Raji (cell line): ENCODE measurements around the gene NUB1.

Source experiments
- POLR2A ChIP-seq: IDR thresholded peaks from 2 replicates; pipeline ENCODE4 v1.6.1; 2011; ENCODE audit warnings: low read depth, low read length, control low read depth; ENCODE audit not compliant: insufficient read depth

NUB1 gene

DNA sequence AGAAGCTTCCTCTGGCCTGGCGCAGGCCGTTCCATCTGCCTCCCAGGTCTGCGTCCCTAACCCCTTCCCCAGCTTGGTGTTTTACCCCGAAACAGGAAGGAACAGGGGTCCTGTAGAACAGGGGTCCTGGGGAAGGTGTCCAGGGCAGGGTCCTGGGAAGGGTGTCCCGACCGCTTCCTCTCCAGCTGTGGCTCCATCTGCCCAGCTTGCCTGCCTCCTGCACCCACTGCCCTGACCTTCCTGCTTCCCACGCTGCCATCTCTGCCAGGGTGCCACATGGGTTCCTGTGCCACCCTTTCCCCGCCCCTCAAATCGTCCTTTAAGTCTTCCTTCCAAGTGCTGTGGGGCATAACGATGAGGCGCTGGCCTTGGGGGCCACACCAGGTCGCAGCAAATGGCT, 35.8 kb downstream of the NUB1 start:
- TF ChIP-seq POLR2A, result no peak

DNA sequence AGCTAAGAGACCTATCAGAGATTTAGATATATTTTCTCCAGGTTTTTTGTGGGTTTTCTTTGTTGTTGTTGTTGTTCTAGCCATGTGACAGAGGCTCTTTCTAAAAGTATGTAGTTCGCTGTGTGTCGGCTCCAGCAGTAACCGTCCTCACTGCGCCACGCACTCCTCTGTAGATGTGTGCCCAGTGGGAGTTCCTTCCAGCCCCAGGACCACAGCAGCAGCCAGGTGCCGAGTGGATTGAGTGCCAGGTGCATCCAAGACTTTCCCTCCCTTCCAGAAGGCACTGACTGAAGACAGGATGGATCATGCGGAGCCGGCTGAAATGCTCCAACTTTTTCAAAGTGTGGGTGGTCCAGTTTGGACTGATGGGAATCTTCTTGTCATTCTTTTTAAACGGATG, 36.4 kb downstream of the NUB1 start:
- no peak for TF ChIP-seq POLR2A

DNA sequence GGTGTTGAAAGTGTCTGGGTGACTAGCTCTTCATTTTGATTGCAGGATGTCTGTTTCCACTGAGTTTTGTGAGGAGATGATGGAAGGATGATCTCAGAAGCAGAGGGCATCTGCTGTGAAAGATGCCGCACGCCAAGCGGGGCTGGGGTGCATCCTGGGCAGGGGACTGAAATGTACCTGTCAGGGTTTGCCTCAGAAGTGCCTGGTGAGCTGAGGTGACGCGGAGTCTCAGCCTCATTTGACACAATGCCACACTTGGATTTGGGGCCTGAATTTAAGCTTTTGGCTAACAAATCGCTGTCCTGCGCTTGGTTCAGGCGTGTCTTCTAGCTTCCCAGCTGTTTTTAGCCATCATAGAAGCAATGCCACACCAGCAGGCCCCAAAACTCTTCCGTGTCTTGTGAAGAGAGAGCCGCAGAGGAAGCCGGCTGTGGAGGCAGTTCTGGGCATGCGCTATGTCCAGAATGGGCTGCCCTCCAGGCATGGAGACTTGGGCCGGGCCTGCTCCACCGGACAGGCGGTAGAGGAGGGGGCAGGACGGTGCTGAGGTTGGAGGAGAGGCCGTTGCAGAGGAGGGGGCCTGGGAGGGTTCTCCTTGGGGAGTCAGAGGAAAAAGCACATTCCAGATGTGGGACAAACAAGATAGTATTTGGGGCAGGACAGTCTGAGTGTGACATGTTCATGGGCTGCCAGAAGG, 37.0 kb downstream of the NUB1 start:
- TF ChIP-seq POLR2A, result no peak

- TF ChIP-seq POLR2A, result no peak
These were observed 37.5 kb downstream of the NUB1 start for GRCh38 chr7:151379193-151379520.

- no peak for TF ChIP-seq POLR2A
These were observed 38.1 kb downstream of the NUB1 start for GRCh38 chr7:151379534-151380198.

DNA sequence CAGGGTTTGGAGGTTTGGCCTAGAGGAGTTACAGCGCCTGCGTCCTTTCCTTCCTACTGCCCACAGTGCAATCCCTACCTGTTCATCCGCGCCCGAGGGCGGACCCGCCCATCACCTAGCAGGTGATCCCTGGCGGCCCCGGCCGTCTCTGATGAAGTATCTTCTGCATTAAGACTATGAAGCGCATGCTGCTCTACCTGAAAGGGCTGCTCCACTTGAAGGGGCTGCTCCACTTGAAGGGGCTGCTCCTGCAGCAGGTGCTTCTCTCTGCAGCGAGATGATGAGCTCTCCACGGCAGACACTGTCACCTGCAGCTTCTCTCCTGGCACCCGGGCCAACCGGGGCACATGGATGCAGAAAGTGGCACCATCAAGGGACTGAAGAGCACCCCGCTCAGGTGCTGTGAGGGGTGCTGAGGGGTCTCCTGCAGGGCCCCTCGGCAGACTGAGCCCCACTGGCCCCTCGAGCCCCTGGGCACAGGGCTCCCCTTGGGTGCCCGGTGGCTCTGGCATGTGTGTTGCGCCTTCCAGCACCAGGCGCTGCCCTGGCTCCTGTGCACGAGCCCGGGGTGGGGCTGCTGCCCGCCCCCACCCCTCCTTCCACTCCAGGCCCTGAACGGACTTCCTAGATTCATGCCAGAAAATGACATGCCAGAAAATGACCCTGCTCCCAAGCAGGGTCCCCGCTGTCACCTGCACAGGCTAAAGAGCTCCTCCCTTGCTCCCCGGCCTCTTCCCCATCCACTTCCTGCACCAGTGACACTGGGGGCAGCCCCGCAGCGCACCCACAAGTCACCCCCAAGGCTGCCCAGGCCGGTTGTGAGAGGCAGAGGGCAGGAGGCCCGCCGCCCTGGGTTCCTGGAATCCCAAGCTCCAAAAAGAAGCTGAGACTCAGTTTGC, 38.8 kb downstream of the NUB1 start:
- TF ChIP-seq POLR2A, result no peak

- no peak for TF ChIP-seq POLR2A
These were observed 39.4 kb downstream of the NUB1 start for GRCh38 chr7:151381098-151381347.

DNA sequence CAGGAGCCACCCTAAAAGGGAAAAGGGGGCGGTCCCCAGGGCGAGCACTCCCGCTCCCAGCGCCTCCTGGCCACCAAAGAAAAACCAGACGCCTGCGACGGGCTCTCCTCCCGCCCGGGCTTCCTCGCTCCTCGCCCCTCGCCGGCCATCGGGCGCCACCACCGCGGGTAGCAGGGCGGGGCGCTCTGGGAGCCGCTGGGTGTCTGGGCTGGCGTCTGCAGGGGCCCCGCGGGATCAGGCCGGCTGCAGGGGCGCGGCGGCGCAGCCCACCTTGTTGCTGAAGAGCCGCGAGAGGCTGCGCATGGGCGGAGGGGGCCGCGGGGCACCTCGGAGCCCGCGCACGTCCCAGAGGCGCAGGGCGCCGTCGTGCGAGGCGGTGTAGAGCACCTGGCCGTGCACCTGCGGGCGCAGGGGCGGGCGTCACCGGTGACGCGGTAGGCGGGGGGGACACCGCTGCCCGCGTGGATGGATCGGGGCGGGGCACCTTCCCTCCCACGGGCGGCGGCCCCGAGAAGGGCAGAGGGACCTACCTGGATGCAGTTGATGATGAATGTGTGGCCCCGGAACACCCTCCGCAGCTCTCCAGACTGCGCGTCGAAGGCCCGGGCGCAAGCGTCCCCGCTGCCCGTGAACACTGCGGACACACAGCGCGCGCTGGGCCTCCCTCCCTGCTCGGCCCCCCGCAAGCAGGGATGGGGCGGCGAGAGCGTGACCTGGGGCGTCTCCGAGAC, 39.9 kb downstream of the NUB1 start:
- TF ChIP-seq POLR2A, result no peak

DNA sequence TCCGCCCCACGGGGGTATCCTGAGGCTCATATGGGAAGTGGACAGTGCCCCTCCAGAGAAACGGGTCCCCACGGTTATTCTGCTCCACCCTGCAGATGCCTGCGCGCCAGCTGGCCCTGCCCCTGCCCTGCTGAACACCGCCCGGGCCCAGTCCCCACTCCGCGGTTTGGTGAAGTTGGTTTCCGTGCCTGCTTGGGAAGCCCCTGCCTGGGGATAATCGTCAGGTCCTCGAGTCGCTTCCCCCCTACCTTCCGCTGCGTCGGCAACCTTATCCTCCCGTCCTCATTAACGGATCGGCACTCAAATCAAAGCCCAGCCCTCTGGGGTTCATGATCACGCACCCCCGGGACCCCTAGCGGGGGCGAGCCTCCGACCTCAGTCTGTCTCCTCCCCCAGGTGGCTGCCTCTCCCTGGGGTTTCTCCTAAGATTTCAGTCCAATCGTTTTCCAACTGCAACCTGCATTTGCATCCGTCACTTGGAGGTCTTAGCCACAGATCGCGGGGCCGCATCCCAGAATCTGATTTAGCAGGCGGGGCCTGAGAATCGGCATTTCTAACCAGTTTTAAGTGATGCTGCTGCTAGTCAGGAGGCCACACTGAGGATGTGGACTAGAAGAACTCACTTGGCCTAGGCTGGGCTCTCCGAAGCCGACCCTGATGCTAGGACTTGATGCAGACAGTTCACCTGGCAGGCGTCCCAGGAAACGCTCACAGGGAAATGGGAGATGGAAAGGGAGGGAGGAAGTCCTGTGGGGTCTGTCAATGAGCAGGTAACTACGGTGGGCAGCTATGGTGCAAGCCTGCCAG, 40.7 kb downstream of the NUB1 start:
- no peak for TF ChIP-seq POLR2A

GRCh38 chr7:151383638-151384351, 42.2 kb downstream of the NUB1 start:
- no peak for TF ChIP-seq POLR2A

DNA sequence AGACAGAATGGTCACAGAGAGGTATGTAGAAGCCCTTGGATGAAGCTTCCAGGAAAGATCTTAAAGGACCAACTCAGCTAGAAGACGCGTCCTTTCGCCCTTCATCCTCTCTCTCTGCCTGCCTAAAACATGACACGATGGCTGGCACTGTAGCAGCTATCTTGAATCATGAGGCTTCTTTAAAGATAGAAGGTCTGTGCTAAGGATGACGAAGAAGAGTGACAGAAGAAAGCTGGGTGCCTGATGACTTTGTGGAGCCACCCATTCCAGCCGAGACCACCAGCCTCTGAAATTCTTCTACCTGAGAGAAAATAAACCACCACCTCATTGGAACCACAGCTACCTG, 42.7 kb downstream of the NUB1 start:
- TF ChIP-seq POLR2A, result no peak

GRCh38 chr7:151384776-151385625, 43.4 kb downstream of the NUB1 start:
- no peak for TF ChIP-seq POLR2A

DNA sequence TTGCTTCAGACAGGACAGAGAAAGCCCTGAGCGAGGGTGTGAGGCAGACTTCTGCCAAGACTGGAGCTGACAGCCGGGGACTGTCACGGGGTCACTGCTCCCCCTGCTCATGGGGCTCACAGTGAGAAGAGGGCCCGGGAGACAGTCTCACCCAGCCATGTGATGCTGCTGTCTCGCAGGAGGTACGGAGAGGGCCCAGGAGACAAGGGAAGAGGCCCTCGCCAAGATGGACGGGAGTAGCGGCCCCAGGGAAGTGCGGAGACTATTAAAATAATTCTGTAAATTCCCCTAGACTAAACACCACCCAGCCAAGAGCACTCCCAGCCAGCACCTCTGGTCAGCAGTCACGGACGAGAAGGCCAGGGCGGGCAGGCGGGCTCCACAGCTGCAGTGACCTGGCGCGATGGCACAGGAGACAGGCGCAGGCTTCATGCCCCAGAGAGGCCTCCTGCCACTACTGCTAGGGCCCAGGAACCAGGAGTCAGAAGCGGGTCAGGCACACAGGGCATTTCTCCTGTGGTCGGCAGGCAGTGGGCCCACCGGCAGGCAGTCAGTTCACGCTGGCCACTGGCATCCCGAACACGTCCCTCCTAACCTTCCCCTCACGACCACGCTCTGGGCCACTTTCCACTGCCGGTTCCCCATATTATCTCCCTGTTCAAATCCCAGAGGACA, 44.2 kb downstream of the NUB1 start:
- no peak for TF ChIP-seq POLR2A
